ENCODE data around the gene TLE2.
"Not testable (repeated sequence)": the region's sequence is repeated elsewhere in the genome, so short reads cannot be mapped to it uniquely, and the experiment has no call there.

Gene TLE2

GRCh38 chr19:3056417-3057088 is 27.5 kb upstream of the TLE2 start:
- no peak for DNase-seq (ENCODE audit: extremely low spot score, insufficient read length, low read depth)
- no peak for FAIRE-seq

GRCh38 chr19:3055741-3056416 is 26.8 kb upstream of the TLE2 start:
- DNase-seq (ENCODE audit: extremely low spot score, insufficient read length, low read depth), result no peak
- FAIRE-seq, result no peak

- FAIRE-seq, result no peak
- no peak for DNase-seq (ENCODE audit: extremely low spot score, insufficient read length, low read depth)
These were observed 26.1 kb upstream of the TLE2 start for GRCh38 chr19:3054972-3055740.

GRCh38 chr19:3054265-3054971 is 25.3 kb upstream of the TLE2 start:
- FAIRE-seq, result no peak
- DNase-seq (ENCODE audit: extremely low spot score, insufficient read length, low read depth), result no peak

- FAIRE-seq, result no peak
- DNase-seq (ENCODE audit: extremely low spot score, insufficient read length, low read depth), result no peak
These were observed 24.7 kb upstream of the TLE2 start for GRCh38 chr19:3053780-3054179.

- FAIRE-seq (no peak), DNase-seq (ENCODE audit: extremely low spot score, insufficient read length, low read depth) (no peak)
These were observed 24.1 kb upstream of the TLE2 start for GRCh38 chr19:3053218-3053621.

- FAIRE-seq; DNase-seq (ENCODE audit: extremely low spot score, insufficient read length, low read depth): not testable (repeated sequence)
These were observed 20.9 kb upstream of the TLE2 start for GRCh38 chr19:3050016-3050415.

- no peak for FAIRE-seq
- DNase-seq (ENCODE audit: extremely low spot score, insufficient read length, low read depth), result no peak
These were observed 20.0 kb upstream of the TLE2 start for GRCh38 chr19:3049089-3049488.

GRCh38 chr19:3048190-3048533 is 19.1 kb upstream of the TLE2 start:
- FAIRE-seq, result no peak

GRCh38 chr19:3047496-3048189 is 18.6 kb upstream of the TLE2 start:
- FAIRE-seq (peak; percentile 33), DNase-seq (ENCODE audit: extremely low spot score, insufficient read length, low read depth) (no peak)

More at GRCh38 chr19:3048190-3048533, 19.1 kb upstream of the TLE2 start:
- DNase-seq (ENCODE audit: extremely low spot score, insufficient read length, low read depth), result no peak

GRCh38 chr19:3046698-3047495 is 17.8 kb upstream of the TLE2 start:
- DNase-seq (ENCODE audit: extremely low spot score, insufficient read length, low read depth) (no peak), FAIRE-seq (no peak)

GRCh38 chr19:3045885-3046697 is 17.0 kb upstream of the TLE2 start:
- FAIRE-seq, result no peak
- no peak for DNase-seq (ENCODE audit: extremely low spot score, insufficient read length, low read depth)

- FAIRE-seq (no peak), DNase-seq (ENCODE audit: extremely low spot score, insufficient read length, low read depth) (no peak)
These were observed 16.1 kb upstream of the TLE2 start for GRCh38 chr19:3045191-3045590.

- FAIRE-seq (no peak), DNase-seq (ENCODE audit: extremely low spot score, insufficient read length, low read depth) (no peak)
These were observed 13.7 kb upstream of the TLE2 start for GRCh38 chr19:3042621-3043267.

- no peak for FAIRE-seq
- no peak for DNase-seq (ENCODE audit: extremely low spot score, insufficient read length, low read depth)
These were observed 12.9 kb upstream of the TLE2 start for GRCh38 chr19:3041761-3042620.

GRCh38 chr19:3041327-3041726 is 12.2 kb upstream of the TLE2 start:
- no peak for FAIRE-seq
- DNase-seq (ENCODE audit: extremely low spot score, insufficient read length, low read depth), result no peak

GRCh38 chr19:3039641-3040077 is 10.6 kb upstream of the TLE2 start:
- no peak for FAIRE-seq

More at GRCh38 chr19:3039641-3040077, 10.6 kb upstream of the TLE2 start:
- DNase-seq (ENCODE audit: extremely low spot score, insufficient read length, low read depth), result no peak

Data from GM18507 (cell line).